ENCODE data around the gene FA2H. TPM values are rescaled to one million over a fixed set of nuclear protein-coding genes. Genes with fewer than 3 reads are reported as not detected.
"Not testable (repeated sequence)": the region's sequence is repeated elsewhere in the genome, so short reads cannot be mapped to it uniquely, and the experiment has no call there.

The FA2H gene
- total RNA-seq, 2 experiments from 2014 or later: not detected

DNA sequence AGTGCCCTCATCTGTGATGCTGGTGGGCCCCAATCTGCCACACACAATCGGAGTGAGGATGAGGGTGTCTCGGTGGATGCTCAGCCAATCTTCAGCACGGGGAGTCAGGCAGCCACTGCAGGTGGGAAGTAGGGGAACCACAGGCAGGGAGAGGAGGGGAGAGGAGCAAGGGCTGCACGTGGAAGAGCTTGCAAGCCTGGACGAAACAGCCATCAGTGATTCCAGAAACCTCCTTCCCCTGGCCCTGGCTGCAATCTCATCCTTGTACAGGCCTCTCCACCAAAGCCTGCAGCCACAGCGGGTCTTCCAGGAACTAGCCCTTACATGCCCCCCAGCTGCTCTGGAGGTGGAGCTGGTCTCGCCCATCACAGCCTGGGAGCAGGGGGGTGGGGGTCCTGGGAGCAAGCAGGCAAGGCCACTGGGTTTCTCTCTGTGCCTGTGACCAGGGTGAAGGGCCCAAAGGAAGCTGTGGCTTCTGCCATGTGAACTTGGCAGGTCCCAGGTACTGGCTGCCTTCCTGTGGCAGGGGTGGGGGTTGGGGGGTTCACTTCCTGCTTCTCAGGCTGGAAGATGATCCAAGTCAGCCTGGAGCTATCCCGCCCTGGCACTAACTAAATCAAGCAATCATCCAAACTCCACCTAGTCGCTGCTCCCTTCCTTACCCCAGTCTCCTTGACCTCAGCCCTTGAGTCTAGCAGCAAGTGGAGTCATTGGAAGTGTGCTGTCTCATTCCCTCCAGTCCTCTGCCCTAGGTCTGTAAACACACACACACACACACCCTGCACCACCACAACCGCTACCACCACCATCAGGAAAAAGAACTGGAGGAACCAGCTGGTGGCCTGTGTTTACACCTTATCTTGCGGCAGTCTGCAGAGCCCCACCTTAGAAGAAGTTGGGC is 44.6 kb downstream of the FA2H start:
- POLR2A ChIA-PET: no interaction called here
- CTCF ChIA-PET: interaction anchor here (1.1 to 1.4 kb wide), 2 partner anchors 18 to 20 kb away, joined by 3 read pairs; no protein-coding TSS in a partner anchor

DNA sequence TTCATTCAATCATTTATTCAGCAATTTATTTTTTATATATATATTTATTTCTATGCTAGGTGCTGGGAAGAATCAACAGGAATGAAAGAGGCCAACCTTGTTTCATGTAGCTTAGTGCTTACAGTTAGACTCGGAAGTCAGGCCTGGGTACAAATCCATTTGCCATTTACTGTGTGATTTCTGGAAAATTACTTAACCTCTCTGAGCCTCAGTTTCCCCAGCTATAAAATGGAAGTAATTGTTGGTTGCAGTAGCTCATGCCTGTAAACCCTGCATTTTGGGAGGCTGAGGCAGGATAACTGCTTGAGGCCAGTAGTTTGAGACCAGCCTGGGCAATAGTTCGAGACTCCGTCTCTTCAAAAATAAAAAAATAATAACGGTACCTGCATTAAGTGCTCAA is 46.7 kb downstream of the FA2H start:
- POLR2A ChIA-PET: no interaction called here
- CTCF ChIA-PET: interaction anchor here (0.5 to 1.5 kb wide), 3 partner anchors 28 to 418 kb away, joined by 3 to 11 read pairs (median 4); partner anchors contain the start of gene MLKL

DNA sequence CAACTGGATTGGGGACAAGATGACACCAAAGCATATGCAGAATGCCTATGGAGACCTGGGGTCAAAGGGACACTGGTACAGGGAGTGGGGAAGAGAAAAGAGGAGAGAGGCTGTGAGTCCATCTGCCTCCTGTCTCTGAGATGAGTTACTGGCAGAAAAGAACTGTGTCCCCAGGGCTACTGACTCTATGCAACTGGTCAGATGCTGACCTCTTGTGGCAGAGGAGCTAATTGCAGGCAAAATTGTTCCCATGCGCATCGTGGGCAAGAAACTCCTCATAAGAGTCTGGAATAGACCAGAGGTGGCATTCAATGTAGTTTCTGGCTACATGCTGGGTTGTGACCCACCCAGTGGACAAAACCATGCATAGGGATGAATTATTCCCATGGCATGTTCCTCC is 47.9 kb downstream of the FA2H start:
- POLR2A ChIA-PET: no interaction called here
- CTCF ChIA-PET: interaction anchor here (0.5 to 1.5 kb wide), 5 partner anchors 17 to 417 kb away, joined by 3 to 11 read pairs (median 5); partner anchors contain the start of gene MLKL

DNA sequence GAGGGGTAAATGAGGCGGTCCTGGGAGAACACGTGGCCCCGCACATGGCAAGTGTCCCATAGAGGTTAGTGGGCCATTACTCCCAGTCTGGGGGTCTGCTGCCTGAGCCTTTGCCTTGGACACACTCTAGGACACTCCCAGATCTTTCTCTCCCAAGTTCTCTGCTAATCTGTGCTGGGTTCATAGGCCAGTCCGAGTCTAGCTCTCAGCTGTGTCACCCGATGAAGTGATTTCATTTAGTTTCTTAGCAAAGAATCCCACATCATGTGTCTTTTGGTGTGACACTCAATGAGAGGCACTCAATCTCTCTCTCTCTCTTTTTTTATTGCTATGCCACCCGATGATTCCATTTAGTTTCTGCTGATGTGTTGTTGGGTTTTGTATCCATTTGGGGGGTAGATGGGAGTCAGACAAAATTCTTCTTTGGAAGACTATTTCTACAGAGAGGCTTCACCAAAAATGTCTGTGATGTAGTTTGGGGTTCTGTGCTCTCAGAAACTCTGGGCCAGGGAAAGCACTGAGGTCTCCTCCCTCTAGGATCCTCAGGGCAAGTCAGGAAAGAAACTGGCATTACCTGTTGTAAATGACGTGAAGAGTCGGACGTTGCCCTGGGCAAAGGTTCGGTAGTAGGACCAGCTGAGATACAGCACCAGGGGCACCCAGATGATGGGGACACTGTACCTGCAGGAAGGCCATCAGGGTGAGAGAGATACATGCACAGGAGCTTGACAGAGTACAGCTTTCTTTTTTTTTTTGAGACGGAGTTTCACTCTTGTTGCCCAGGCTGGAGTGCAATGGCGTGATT is 48.8 kb downstream of the FA2H start:
- ChIA-PET CTCF (interaction anchor here (0.6 to 1.4 kb wide), 3 partner anchors 10 to 18 kb away, joined by 3 to 5 read pairs (median 3); no protein-coding TSS in a partner anchor), POLR2A (no interaction called here)

DNA sequence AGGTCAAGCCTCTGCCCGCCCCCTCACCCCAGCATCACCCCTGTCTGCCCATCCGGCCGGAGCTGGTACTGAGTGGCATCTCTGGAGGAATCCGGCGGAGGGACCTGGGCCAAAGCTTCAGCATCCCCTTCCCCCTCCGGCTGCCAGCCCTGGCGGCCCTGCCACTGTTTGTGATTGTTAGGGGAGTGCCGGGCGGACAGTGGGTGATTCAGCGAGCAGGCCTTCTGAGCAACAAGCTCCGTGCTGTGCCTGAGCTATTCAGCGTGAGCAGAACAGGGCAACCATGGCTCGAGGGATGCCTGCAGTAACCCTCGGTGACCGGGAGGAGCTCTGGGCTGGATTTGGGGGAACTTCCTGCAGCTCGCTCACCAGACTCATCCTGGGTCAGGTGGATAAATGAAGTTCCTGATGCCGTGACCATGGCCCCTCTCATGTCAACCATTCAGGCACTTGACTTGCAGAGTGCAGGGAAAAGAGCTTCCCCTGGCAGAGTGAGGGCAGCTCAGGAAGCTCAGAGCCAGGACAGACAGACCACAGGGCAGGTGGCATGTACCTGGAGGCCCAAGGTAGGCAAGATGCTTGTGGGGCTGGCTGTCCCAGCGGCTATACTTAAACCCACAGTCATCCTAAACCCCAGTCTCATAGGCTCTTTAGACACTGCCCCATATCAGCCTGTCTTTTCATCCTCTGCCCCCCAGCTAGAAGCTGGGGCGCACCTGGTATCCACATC is 49.6 kb downstream of the FA2H start:
- ChIA-PET CTCF (interaction anchor here (0.5 to 0.6 kb wide), 2 partner anchors 9 to 367 kb away, joined by 3 read pairs; no protein-coding TSS in a partner anchor), POLR2A (no interaction called here)

DNA sequence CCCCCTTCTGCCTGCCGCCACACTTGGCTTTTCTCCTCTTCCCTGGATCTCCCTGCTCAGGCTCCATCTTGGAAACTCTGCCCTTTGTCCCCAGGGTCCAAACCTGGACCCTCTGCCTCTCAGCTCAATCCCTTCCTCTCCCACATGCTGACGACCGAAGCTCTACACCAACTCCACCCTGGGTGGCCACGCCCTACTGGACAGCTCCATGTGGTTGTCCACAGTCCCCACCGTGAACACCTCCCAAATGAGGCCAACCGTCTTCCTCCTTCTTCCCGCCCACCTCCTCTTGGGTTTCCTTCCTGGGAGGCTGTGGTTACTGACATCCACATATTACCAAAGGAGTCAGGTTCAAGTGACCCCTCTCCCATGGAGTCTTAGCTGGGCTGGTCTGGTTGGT is 51.4 kb downstream of the FA2H start:
- CTCF ChIA-PET: no interaction called here
- POLR2A ChIA-PET: no interaction called here

DNA sequence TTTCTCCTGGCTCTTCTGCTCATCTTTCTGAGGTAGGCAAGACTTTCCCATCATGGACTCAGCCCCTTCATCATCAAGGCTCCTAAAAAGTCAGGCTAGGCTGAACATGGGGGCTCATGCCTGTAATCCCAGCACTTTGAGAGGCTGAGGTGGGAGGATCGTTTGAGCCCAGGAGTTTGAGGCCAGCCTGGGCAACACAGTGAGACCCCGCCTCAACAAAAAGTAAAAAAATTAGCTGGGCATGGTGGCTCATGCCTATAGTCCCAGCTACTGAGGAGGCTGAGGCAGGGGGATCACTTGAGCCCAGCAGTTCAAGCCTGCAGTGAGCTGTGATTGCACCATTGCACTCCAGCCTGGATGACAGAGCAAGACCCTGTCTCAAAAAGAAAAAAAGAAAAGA is 52.5 kb downstream of the FA2H start:
- CTCF ChIA-PET, POLR2A ChIA-PET: not testable (repeated sequence)

DNA sequence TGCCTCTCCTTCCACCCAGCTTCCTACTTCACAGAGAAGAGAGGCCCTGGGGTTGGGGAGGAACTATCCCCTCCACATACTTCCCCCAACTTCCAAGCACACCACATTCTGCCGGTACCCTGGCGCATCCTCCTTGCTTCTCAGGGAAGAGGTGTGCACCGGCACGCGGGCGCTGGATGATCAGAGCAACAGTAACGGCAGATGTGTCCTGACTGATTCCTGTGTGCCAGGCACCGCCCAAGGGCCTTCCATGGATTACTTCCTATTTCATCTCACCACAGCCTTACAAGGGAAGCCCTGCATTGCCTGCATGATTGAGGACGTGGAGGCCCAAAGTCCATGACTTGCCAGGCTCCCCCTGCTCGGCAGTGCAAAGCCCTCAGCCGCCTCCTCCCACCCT is 52.9 kb downstream of the FA2H start:
- ChIA-PET CTCF (no interaction called here), POLR2A (no interaction called here)

DNA sequence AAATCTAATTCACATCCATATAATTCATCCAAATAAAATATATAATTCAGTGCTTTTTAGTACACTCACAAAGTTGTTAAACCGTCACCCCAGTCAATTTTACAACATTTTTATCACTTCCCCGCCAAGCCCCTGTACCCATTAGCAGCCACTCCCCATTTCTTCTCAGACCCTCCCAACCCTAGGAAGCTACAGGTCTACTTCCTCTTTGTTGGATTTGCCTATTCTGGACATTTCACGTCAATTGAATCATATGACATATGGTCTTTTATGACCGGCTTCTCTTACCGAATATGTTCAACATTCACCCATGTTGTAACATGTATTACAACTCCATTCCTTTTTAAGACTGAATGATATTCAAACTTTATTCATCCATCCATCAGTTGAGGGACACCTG is 54.0 kb downstream of the FA2H start:
- ChIA-PET CTCF (no interaction called here), POLR2A (no interaction called here)

DNA sequence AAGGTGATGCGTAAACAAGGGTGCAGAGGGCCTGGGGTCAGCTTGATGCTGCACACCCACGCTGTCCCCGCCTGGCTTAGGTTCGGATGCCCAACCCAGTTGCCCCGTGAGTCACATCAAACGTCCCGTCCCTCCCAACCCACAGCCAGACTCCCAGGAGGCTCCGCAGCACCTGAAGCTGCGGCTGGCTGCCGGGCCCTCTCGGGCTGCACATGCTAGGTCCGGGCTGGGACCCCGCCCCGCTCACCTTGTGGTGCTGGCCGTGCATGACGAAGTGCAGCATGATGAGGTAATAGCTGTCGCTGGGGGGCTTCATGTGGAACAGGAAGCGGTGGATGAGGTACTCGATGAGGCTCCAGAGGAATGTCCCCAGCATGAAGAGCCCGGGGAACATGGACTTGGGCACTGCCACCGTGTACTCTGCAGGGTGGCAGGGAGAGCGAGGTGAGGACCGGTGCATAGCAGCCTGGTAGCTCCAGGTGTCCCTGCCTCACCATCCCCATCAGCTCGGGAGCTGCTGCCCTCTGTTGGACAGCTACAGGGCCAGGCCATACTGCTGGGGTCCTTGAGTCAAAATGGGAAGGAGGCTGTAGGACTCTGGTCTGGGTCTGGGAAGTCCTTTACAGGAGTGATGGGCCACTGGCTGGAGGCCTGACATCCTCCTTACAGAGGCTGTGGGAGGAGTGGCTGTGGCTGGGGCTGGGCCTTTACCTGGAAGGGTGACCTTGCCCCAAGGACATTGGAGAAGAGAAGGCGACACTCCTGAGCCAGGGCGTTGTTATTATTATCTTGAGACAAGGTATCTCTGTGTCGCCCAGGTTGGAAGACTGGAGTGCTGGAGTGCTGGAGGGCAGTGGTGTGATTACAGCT is 55.6 kb downstream of the FA2H start:
- ChIA-PET POLR2A (no interaction called here), CTCF (no interaction called here)

DNA sequence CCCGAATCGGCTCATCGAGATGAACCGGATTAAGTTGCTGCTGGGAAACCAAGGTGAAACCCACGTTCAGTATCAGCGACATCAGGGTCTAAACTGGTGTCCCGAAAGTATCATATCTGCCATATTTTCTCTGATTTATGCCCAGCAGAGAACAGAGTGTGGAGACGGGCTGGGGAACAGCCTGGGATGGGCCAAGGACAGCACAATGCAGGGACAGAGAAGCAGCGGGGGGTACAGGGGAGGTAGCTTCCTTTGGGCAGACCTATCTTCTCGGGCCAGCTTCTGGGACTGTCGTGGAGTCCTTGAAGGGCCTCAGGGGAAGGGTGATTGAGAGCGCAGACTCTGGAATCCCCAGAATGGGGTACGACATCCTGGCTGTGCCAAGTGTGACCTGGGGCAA is 56.5 kb downstream of the FA2H start:
- POLR2A ChIA-PET: no interaction called here
- CTCF ChIA-PET: no interaction called here

DNA sequence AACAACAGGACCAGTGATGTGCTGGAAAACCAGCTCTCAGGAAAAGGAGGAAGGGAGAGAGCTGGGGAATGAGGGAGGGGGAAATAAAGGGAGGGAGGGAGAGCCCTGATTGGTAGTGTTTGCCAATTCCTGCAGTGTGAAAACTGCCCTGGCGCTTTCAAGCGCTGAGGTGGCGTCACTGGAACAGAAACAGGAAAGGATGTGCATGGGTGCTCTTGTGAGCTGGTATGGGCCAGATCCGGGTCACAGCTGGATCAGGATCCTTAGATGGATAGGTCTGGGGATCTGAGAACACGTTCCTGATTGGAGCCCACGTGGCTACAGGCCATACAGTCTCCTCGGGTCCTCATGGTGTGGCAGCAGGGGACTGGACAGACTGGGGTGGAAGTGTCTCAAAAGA is 57.3 kb downstream of the FA2H start:
- ChIA-PET CTCF (interaction anchor here (0.6 kb wide), 1 partner anchor 650 kb away, joined by 4 read pairs; no protein-coding TSS in a partner anchor), POLR2A (no interaction called here)

DNA sequence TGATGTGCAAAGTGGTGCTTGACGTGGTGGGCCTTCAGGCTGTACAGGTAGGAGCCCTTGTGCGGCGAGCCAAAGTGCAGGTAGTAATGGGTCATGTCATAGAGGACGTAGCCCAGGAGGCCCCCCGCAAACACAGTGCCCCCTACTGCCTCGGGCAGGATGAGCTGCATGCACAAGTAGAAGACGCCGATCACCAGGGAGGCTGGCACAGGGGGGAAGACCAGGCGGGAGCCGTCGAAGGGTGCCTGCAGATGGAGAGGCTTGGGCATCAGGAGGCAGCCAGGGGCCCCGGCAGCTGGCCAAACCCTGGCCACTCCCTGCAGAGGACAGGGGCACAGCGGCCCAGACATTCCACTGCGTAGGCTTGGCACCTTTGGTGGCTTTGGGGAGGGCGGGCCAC is 58.3 kb downstream of the FA2H start:
- ChIA-PET POLR2A (no interaction called here), CTCF (interaction anchor here (0.7 kb wide), 1 partner anchor 9 kb away, joined by 3 read pairs; no protein-coding TSS in a partner anchor)

DNA sequence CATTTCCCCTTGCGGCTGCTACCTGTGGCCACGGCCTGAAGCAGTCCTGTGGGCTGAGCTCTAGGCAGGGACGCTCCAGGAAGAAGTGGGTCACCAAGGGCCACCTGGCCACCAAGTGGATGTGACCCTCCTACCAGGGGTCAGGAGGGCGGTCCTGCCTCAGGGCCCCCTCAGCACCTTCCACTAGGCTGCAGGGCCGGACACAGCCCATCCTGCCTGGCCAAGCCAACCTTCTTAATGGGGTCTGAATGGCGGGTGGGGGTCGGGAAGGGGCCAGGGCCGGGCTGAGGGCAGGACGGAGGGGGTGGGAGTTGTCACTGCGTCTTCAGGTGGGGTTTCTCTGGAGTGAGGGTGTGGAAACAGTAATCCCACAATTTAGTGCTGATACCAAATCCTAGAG is 60.7 kb downstream of the FA2H start:
- ChIA-PET CTCF (no interaction called here), POLR2A (no interaction called here)

DNA sequence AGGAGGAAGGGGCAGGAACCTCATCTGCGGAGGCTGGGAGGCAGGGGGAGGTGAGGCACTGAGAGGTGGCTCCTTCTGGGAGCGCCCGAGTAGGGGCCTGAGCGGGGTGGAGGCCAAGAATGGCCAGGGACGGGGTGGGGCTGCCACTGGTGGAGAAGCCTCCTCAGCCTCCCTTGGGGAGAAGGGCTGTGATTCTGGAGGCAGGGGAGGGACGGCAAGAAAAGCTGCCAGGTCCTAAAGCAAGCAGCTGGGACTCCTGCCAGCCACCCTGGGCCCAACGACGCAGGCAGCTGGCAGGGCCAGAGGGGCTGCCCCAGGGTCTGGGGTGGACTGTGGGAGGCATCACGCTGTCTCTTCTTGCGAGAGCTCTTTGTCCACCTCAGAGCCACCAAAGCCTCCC is 61.3 kb downstream of the FA2H start:
- CTCF ChIA-PET: interaction anchor here (1.1 kb wide), 1 partner anchor 149 kb away, joined by 3 read pairs; no protein-coding TSS in a partner anchor
- POLR2A ChIA-PET: no interaction called here

DNA sequence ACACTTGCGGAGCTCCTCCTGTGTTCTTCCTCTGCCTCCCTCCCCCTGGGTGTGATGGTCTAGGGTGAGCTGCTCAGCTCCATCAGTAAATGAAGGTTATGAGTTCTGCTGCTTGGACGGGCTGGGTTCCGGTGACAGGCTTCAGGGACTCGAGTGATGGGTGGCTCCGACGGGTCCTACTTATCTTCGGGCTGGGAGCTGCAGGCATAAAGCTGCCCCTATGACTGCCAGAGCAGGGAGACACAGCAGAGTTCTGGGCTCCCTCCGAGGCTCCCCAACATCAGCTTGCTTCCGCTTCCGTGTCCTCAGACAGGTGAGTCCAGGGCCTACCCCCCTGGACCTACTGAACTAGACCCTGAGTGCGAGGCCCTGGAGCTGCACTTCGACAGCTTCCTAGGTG is 62.7 kb downstream of the FA2H start:
- POLR2A ChIA-PET: no interaction called here

DNA sequence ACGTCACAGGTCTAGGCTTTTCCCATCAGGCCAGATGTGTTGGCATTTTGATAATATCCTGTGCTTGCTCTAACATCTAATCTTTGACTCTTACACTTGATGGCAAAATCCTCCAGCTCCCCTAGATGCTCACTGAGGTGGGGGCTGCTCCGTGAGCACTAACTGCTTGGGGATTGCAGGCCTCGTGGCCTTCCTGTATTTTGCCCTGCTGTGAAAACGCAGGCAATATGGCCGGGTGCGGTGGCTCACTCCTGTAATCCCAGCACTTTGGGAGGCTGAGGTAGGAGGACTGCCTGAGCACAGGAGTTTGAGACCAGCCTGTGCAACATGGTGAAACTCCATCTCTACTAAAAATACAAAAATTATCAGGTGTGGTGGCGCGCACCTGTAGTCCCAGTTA is 64.2 kb downstream of the FA2H start:
- ChIA-PET POLR2A (no interaction called here), CTCF (interaction anchor here (0.7 to 1.0 kb wide), 8 partner anchors 9 to 410 kb away, joined by 3 to 6 read pairs (median 4); partner anchors contain the start of gene MLKL)

More for the DNA sequence above, 62.7 kb downstream of the FA2H start:
- CTCF ChIA-PET: interaction anchor here (0.6 to 1.0 kb wide), 2 partner anchors 18 to 264 kb away, joined by 3 read pairs; no protein-coding TSS in a partner anchor

DNA sequence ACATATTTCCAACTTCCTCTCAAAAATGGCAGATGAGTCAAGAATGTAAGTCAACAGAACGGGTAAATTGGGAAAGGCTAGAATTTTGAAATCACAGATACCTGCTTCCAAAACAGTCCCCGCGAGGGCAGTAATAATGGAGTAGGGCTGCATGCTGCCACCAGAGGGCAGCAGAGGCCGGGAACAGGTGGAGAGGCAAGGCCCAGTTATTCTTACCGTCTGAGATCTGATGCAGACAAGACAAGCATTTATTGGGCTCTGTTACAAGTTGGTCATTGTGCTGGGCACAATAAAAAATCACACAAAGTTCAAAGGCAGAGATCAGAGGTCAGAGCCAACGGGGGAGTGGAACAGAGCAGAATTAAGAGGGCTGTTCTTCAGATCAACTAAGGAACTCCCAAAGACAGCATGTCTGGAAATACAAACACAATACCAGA is 65.2 kb downstream of the FA2H start:
- POLR2A ChIA-PET: no interaction called here
- CTCF ChIA-PET: interaction anchor here (0.7 to 1.0 kb wide), 5 partner anchors 8 to 152 kb away, joined by 3 to 5 read pairs (median 4); partner anchors contain the start of gene MLKL

Data from activated CD8-positive, alpha-beta memory T cell treated with anti-CD3 and anti-CD28 coated beads for 36 hours (primary cell).